Tibial nerve (tissue), 4 donors: ENCODE data around the gene LIG3.

ENCODE experiments used
- CTCF ChIP-seq, 5 experiments: fragments of 200-600 bp in 3 of 5; fragments of 450-650 bp in 2 of 5; sonication (generic) in 3 of 5; IDR thresholded peaks; one replicate each; pipeline ENCODE4 v1.5.1; 2016 to 2019; ENCODE audit warnings: antibody characterized with exemption in 5 of 5, mild to moderate bottlenecking in 3 of 5, moderate library complexity in 2 of 5
- EP300 ChIP-seq, 2 donors: sonication (generic); formaldehyde crosslinking; IDR thresholded peaks; one replicate each; pipeline ENCODE4 v1.6.1; 2017; ENCODE audit warnings: antibody characterized with exemption in 2 of 2, mild to moderate bottlenecking in 1 of 2
- POLR2A ChIP-seq, 2 donors: fragments of 450-650 bp; IDR thresholded peaks; one replicate each; pipeline ENCODE4 v1.6.1; 2017; ENCODE audit warnings: antibody characterized with exemption in 2 of 2, mild to moderate bottlenecking in 2 of 2, moderate library complexity in 2 of 2

- no peak for TF ChIP-seq POLR2A (IDR thresholded peaks at IDR 0.05)
- no peak for TF ChIP-seq CTCF (IDR thresholded peaks at IDR 0.05)
- no peak for TF ChIP-seq EP300 (IDR thresholded peaks at IDR 0.05)
Observed at GRCh38 chr17:35052780-35053179, 72.5 kb downstream of the LIG3 start.
